Measurements from ENCODE around the gene CPZ. TPM values are rescaled to one million over a fixed set of nuclear protein-coding genes. Genes with fewer than 3 reads are reported as not detected.

The CPZ gene
- polyA plus RNA-seq, 1 donor (not counting 4 experiments of a cell fraction or from before 2014, with no cell fraction given): not detected

GRCh38 chr4:8603931-8604330, 11.4 kb downstream of the CPZ start:
- TF ChIP-seq CTCF (optimal IDR thresholded peaks at IDR 0.05 in 1 of 3, IDR thresholded peaks at IDR 0.05 in 1 of 3, conservative IDR thresholded peaks at IDR 0.05 in 1 of 3; ENCODE audit: extremely low read depth in 1 of 3, insufficient read depth in 2 of 3, low read length in 3 of 3) (no peak), EZH2 (IDR thresholded peaks at IDR 0.05; ENCODE audit: low read length) (no peak)
- no peaks in the 10 kb centered on the region for H3K79me2 ChIP-seq (ENCODE audit: control insufficient read depth, insufficient read depth, low read length)
- DNase-seq (ENCODE audit: low read depth, low spot score): no peak
- dilution Hi-C loops (cut with MboI; ENCODE audit: extremely low pct_ligation_motif_present, low sequenced_read_pairs): no loop called here
- no peaks in the 10 kb centered on the region for H3K9me1 ChIP-seq (ENCODE audit: control insufficient read depth, extremely low read depth, insufficient read depth, low read length)
- no peak overlapping the region for H3K4me2 ChIP-seq (ENCODE audit: control insufficient read depth, extremely low read depth, insufficient read depth, low read depth, low read length)
- H3K27ac ChIP-seq (ENCODE audit: control insufficient read depth, insufficient read depth, low read length): no peak overlapping the region
- no peaks in the 10 kb centered on the region for H3K36me3 ChIP-seq (ENCODE audit: control insufficient read depth in 2 of 2, extremely low read depth in 1 of 2, insufficient read depth in 2 of 2, low read length in 2 of 2)
- H3K4me3 ChIP-seq (ENCODE audit: control insufficient read depth in 2 of 3, extremely low read depth in 1 of 3, insufficient read depth in 2 of 3, low read depth in 1 of 3, low read length in 3 of 3): no peak overlapping the region
- H3K4me1 ChIP-seq (ENCODE audit: control insufficient read depth, extremely low read depth, insufficient read depth, low read length): no peaks in the 10 kb centered on the region
- no peaks in the 10 kb centered on the region for H3K9me3 ChIP-seq (ENCODE audit: control insufficient read depth, low read depth, low read length)
- no peak overlapping the region for H3K9ac ChIP-seq (ENCODE audit: control insufficient read depth, extremely low read depth, insufficient read depth, low read length)
- H4K20me1 ChIP-seq (ENCODE audit: control insufficient read depth, extremely low read depth, insufficient read depth, low read length): no peaks in the 10 kb centered on the region
- no peaks in the 10 kb centered on the region for H3K27me3 ChIP-seq (ENCODE audit: control insufficient read depth, extremely low read depth, insufficient read depth, low read length)
- H2AFZ ChIP-seq (ENCODE audit: control insufficient read depth, low read length): no peak overlapping the region
- FAIRE-seq: no peak

- Histone ChIP-seq H3K27me3 (ENCODE audit: control insufficient read depth, extremely low read depth, insufficient read depth, low read length) (no peaks in the 10 kb centered on the region), H3K27ac (ENCODE audit: control insufficient read depth, insufficient read depth, low read length) (no peak overlapping the region), H4K20me1 (ENCODE audit: control insufficient read depth, extremely low read depth, insufficient read depth, low read length) (no peaks in the 10 kb centered on the region), H3K9me1 (ENCODE audit: control insufficient read depth, extremely low read depth, insufficient read depth, low read length) (no peaks in the 10 kb centered on the region), H3K79me2 (ENCODE audit: control insufficient read depth, insufficient read depth, low read length) (no peaks in the 10 kb centered on the region), H3K4me2 (ENCODE audit: control insufficient read depth, extremely low read depth, insufficient read depth, low read depth, low read length) (no peak overlapping the region), H3K9ac (ENCODE audit: control insufficient read depth, extremely low read depth, insufficient read depth, low read length) (no peak overlapping the region), H3K4me3 (ENCODE audit: control insufficient read depth in 2 of 3, extremely low read depth in 1 of 3, insufficient read depth in 2 of 3, low read depth in 1 of 3, low read length in 3 of 3) (no peak overlapping the region), H3K4me1 (ENCODE audit: control insufficient read depth, extremely low read depth, insufficient read depth, low read length) (no peaks in the 10 kb centered on the region), H2AFZ (ENCODE audit: control insufficient read depth, low read length) (no peak overlapping the region), H3K9me3 (ENCODE audit: control insufficient read depth, low read depth, low read length) (no peaks in the 10 kb centered on the region), H3K36me3 (ENCODE audit: control insufficient read depth in 2 of 2, extremely low read depth in 1 of 2, insufficient read depth in 2 of 2, low read length in 2 of 2) (no peaks in the 10 kb centered on the region)
- DNase-seq (ENCODE audit: low read depth, low spot score): no peak
- FAIRE-seq: no peak
- TF ChIP-seq EZH2 (IDR thresholded peaks at IDR 0.05; ENCODE audit: low read length) (no peak), CTCF (optimal IDR thresholded peaks at IDR 0.05 in 1 of 3, IDR thresholded peaks at IDR 0.05 in 1 of 3, conservative IDR thresholded peaks at IDR 0.05 in 1 of 3; ENCODE audit: extremely low read depth in 1 of 3, insufficient read depth in 2 of 3, low read length in 3 of 3) (no peak)
- dilution Hi-C loops (cut with MboI; ENCODE audit: extremely low pct_ligation_motif_present, low sequenced_read_pairs): no loop called here
Measured at GRCh38 chr4:8605289-8605688, 12.7 kb downstream of the CPZ start.
